ENCODE data around the gene NFILZ.
A peak's percentile ranks its signal among the peaks of the same experiment; 100 is the strongest.

The NFILZ gene

GRCh38 chr19:8592231-8593009 lies 38.0 kb upstream of the NFILZ start:
- H3K4me3 ChIP-seq (ENCODE audit: control insufficient read depth, low read depth, low read length), result peak overlapping the region; percentile 18
- peak; percentile 66 for DNase-seq (ENCODE audit: low read depth)
- no peak for TF ChIP-seq CTCF (IDR thresholded peaks at IDR 0.05; ENCODE audit: control insufficient read depth, insufficient read depth, low read depth, low read length, missing control alignments)

GRCh38 chr19:8593931-8594330 lies 36.5 kb upstream of the NFILZ start:
- no peak for DNase-seq (ENCODE audit: low read depth)
- peak; percentile 27 for TF ChIP-seq CTCF (IDR thresholded peaks at IDR 0.05; ENCODE audit: control insufficient read depth, insufficient read depth, low read depth, low read length, missing control alignments)
- H3K4me3 ChIP-seq (ENCODE audit: control insufficient read depth, low read depth, low read length), result no peak overlapping the region

GRCh38 chr19:8595651-8596050 lies 34.8 kb upstream of the NFILZ start:
- DNase-seq (ENCODE audit: low read depth), result no peak
- TF ChIP-seq CTCF (IDR thresholded peaks at IDR 0.05; ENCODE audit: control insufficient read depth, insufficient read depth, low read depth, low read length, missing control alignments), result no peak
- H3K4me3 ChIP-seq (ENCODE audit: control insufficient read depth, low read depth, low read length), result no peak overlapping the region

- no peak overlapping the region for H3K4me3 ChIP-seq (ENCODE audit: control insufficient read depth, low read depth, low read length)
- TF ChIP-seq CTCF (IDR thresholded peaks at IDR 0.05; ENCODE audit: control insufficient read depth, insufficient read depth, low read depth, low read length, missing control alignments), result no peak
- no peak for DNase-seq (ENCODE audit: low read depth)
Observed at GRCh38 chr19:8596168-8596567, 34.3 kb upstream of the NFILZ start.

- no peak overlapping the region for H3K4me3 ChIP-seq (ENCODE audit: control insufficient read depth, low read depth, low read length)
- no peak for DNase-seq (ENCODE audit: low read depth)
- no peak for TF ChIP-seq CTCF (IDR thresholded peaks at IDR 0.05; ENCODE audit: control insufficient read depth, insufficient read depth, low read depth, low read length, missing control alignments)
Observed at GRCh38 chr19:8600064-8600463, 30.4 kb upstream of the NFILZ start.

- H3K4me3 ChIP-seq (ENCODE audit: control insufficient read depth, low read depth, low read length), result no peak overlapping the region
- no peak for TF ChIP-seq CTCF (IDR thresholded peaks at IDR 0.05; ENCODE audit: control insufficient read depth, insufficient read depth, low read depth, low read length, missing control alignments)
- DNase-seq (ENCODE audit: low read depth), result no peak
Observed at GRCh38 chr19:8600816-8601215, 29.6 kb upstream of the NFILZ start.

Measured in AG09309 (cell line).